ENCODE results near the gene CNNM1.

Gene CNNM1

GRCh38 chr10:99389729-99390480 lies 60.7 kb downstream of the CNNM1 start:
- Histone ChIP-seq H3K9me3 (ENCODE audit: severe bottlenecking) (no peaks in the 10 kb centered on the region), H3K27me3 (ENCODE audit: insufficient read depth, low read depth, severe bottlenecking) (no peaks in the 10 kb centered on the region), H3K36me3 (no peaks in the 10 kb centered on the region; the same call in 1 of the 2 replicates), H3K4me3 (ENCODE audit: low read depth, low read length) (no peak overlapping the region), H3K27ac (no peak overlapping the region)
- TF ChIP-seq, protein P1, sequence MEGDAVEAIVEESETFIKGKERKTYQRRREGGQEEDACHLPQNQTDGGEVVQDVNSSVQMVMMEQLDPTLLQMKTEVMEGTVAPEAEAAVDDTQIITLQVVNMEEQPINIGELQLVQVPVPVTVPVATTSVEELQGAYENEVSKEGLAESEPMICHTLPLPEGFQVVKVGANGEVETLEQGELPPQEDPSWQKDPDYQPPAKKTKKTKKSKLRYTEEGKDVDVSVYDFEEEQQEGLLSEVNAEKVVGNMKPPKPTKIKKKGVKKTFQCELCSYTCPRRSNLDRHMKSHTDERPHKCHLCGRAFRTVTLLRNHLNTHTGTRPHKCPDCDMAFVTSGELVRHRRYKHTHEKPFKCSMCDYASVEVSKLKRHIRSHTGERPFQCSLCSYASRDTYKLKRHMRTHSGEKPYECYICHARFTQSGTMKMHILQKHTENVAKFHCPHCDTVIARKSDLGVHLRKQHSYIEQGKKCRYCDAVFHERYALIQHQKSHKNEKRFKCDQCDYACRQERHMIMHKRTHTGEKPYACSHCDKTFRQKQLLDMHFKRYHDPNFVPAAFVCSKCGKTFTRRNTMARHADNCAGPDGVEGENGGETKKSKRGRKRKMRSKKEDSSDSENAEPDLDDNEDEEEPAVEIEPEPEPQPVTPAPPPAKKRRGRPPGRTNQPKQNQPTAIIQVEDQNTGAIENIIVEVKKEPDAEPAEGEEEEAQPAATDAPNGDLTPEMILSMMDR (IDR thresholded peaks at IDR 0.05; ENCODE audit: low read depth, low read length) = no peak
- no peak for DNase-seq

- Histone ChIP-seq H3K4me3 (ENCODE audit: low read depth, low read length) (no peak overlapping the region), H3K36me3 (peaks cover 4% of the 10 kb centered on the region), H3K27me3 (ENCODE audit: insufficient read depth, low read depth, severe bottlenecking) (no peaks in the 10 kb centered on the region), H3K9me3 (ENCODE audit: severe bottlenecking) (no peaks in the 10 kb centered on the region), H3K27ac (no peak overlapping the region)
- TF ChIP-seq, protein P1 (IDR thresholded peaks at IDR 0.05; ENCODE audit: low read depth, low read length) = no peak
- no peak for DNase-seq
Observed at GRCh38 chr10:99391346-99391745, 62.2 kb downstream of the CNNM1 start.

- Histone ChIP-seq H3K27me3 (ENCODE audit: insufficient read depth, low read depth, severe bottlenecking) (no peaks in the 10 kb centered on the region), H3K27ac (no peak overlapping the region), H3K9me3 (ENCODE audit: severe bottlenecking) (no peaks in the 10 kb centered on the region), H3K36me3 (peaks cover 19% of the 10 kb centered on the region), H3K4me3 (ENCODE audit: low read depth, low read length) (no peak overlapping the region)
- TF ChIP-seq, protein P1 (IDR thresholded peaks at IDR 0.05; ENCODE audit: low read depth, low read length) = no peak
- DNase-seq = no peak
Observed at GRCh38 chr10:99393036-99393435, 63.9 kb downstream of the CNNM1 start.

DNA sequence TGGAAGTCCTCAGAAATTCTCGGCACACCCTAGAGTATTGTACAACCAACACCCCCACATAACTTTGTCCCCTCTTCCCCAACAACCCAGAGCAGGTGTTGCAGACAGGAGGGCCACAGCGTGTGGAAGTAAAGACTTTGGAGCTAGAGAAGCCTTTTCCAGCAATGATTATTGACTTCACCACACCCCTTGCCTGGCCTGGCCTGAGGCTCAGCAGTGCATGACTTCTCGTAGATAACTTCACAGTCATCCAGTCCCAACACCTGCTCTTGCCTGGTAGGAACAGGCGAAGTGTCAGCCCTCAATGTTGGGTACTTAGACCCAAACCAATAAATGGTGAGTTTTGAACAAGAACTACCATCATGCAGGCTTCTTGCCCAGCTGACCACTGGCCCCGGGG lies 64.5 kb downstream of the CNNM1 start:
- TF ChIP-seq, protein P1 (IDR thresholded peaks at IDR 0.05; ENCODE audit: low read depth, low read length) = no peak
- H3K27me3 ChIP-seq (ENCODE audit: insufficient read depth, low read depth, severe bottlenecking) = no peaks in the 10 kb centered on the region
- peaks cover 25% of the 10 kb centered on the region for H3K36me3 ChIP-seq
- H3K4me3 ChIP-seq (ENCODE audit: low read depth, low read length) = no peak overlapping the region
- no peak for DNase-seq
- no peak overlapping the region for H3K27ac ChIP-seq
- no peaks in the 10 kb centered on the region for H3K9me3 ChIP-seq (ENCODE audit: severe bottlenecking)

- Histone ChIP-seq H3K36me3 (peaks cover 31% of the 10 kb centered on the region), H3K27me3 (ENCODE audit: insufficient read depth, low read depth, severe bottlenecking) (no peaks in the 10 kb centered on the region), H3K4me3 (ENCODE audit: low read depth, low read length) (no peak overlapping the region), H3K9me3 (ENCODE audit: severe bottlenecking) (no peaks in the 10 kb centered on the region), H3K27ac (no peak overlapping the region)
- TF ChIP-seq, protein P1 (IDR thresholded peaks at IDR 0.05; ENCODE audit: low read depth, low read length) = no peak
- no peak for DNase-seq
Observed at GRCh38 chr10:99394256-99394655, 65.1 kb downstream of the CNNM1 start.
